SK-N-MC (cell line): ENCODE results near the gene HEATR5A.

Source experiments
- EZH2 ChIP-seq: fragments of 200-600 bp; sonication (generic); IDR thresholded peaks from one replicate; pipeline ENCODE4 v1.6.1; 2017; ENCODE audit warnings: antibody characterized with exemption
- FOXP2 ChIP-seq: optimal IDR thresholded peaks from 2 replicates; pipeline ENCODE3; 2011; ENCODE audit warnings: mild to moderate bottlenecking, moderate library complexity; ENCODE audit not compliant: insufficient read depth; ENCODE audit errors: extremely low read length, control extremely low read depth
- POLR2AphosphoS5 ChIP-seq: IDR thresholded peaks from 2 replicates; pipeline ENCODE4 v1.6.1; 2012; ENCODE audit warnings: mild to moderate bottlenecking, low read depth, low read length, borderline replicate concordance

DNA sequence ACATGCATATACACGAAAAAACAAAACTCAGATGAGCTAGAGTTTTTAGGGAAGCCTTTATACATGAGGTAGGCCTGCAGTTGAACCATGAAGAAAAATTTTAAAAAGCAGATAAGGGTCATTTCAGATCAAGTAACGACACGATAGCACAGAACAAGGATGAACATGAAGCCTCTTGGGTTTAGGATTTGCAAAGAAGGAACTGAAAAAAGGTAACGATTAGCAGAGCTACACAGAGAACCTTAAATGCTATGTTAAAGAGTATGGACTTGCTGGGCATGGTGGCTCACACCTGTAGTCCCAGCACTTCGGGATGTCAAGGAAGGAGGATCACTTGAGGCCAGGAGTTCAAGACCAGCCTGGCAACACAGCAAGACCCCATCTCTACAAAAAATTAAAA, 116.7 kb downstream of the HEATR5A start:
- TF ChIP-seq POLR2AphosphoS5 = no peak
- no peak for TF ChIP-seq EZH2
- no peak for TF ChIP-seq FOXP2
